Chondrocyte (in vitro differentiated cells): Measurements from ENCODE around the gene CPED1. TPM values are rescaled to one million over a fixed set of nuclear protein-coding genes. Genes with fewer than 3 reads are reported as not detected.

Experiments
- DNase-seq: peaks from one replicate; pipeline ENCODE4 v3.0.0; 2021; ENCODE audit warnings: mixed read lengths, low spot score
- H3K27ac Mint-ChIP-seq: one replicate; pipeline ENCODE4 v1.8.0; 2021; ENCODE audit warnings: mild to moderate bottlenecking, moderate library complexity, mixed read lengths; ENCODE audit not compliant: unreplicated experiment
- H3K27me3 Mint-ChIP-seq: 2 replicates; pipeline ENCODE4 v1.8.0; 2021; ENCODE audit warnings: low read depth, mixed read lengths
- H3K36me3 Mint-ChIP-seq: 2 replicates; pipeline ENCODE4 v1.8.0; 2021; ENCODE audit warnings: low read depth, mixed read lengths
- H3K4me1 Mint-ChIP-seq: 2 replicates; pipeline ENCODE4 v1.8.0; 2021; ENCODE audit warnings: low read depth, mild to moderate bottlenecking, mixed read lengths
- H3K4me3 Mint-ChIP-seq: one replicate; pipeline ENCODE4 v1.8.0; 2021; ENCODE audit warnings: mild to moderate bottlenecking, moderate library complexity, mixed read lengths; ENCODE audit not compliant: unreplicated experiment
- H3K9me3 Mint-ChIP-seq: 2 replicates; pipeline ENCODE4 v1.8.0; 2021; ENCODE audit warnings: low read depth, mixed read lengths
- CTCF ChIP-seq: fragments of 200-600 bp; sonication (generic); IDR thresholded peaks from 2 replicates; pipeline ENCODE4 v1.5.0; 2021; ENCODE audit warnings: antibody characterized with exemption, mild to moderate bottlenecking, moderate library complexity
- total RNA-seq: library from RNA; stranded (reverse); gene quantifications from 3 replicates; pipeline ENCODE4 v1.2.1, GENCODE V29; 2021

CPED1 gene
- total RNA-seq, 1 donor from 2014 or later: 2.8 TPM

DNA sequence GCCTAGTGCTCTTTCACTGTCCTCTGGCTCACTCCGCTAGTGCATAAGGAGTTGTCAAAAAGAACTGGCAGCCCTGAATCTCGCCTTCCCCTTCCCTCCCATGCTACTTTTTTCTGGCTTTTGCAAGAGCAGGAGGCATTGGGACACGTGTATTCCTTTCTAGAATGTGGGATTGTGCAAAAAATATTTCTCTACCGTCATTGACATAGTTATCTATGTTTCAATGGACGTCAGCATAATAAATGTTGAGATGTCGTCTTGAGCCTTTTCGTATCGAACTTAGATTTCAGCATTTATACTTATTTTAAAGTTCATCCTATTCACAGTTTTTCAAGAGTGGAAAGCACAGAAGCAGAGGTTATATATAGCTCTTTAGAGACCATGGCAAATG, 37.2 kb upstream of the CPED1 start:
- Mint-ChIP-seq H3K27ac (peak overlapping the region; percentile 100), H3K4me3 (peak overlapping the region; percentile 92), H3K36me3 (peaks cover 7% of the 10 kb centered on the region), H3K4me1 (peaks cover 16% of the 10 kb centered on the region), H3K9me3 (no peaks in the 10 kb centered on the region), H3K27me3 (peaks cover 2% of the 10 kb centered on the region)
- DNase-seq: no peak
- TF ChIP-seq CTCF: no peak

GRCh38 chr7:120951826-120952225, 36.7 kb upstream of the CPED1 start:
- H3K36me3 Mint-ChIP-seq: peaks cover 7% of the 10 kb centered on the region
- H3K4me3 Mint-ChIP-seq: peak overlapping the region; percentile 92
- H3K27ac Mint-ChIP-seq: no peak overlapping the region
- TF ChIP-seq CTCF: no peak
- peaks cover 16% of the 10 kb centered on the region for H3K4me1 Mint-ChIP-seq
- DNase-seq: no peak
- no peaks in the 10 kb centered on the region for H3K27me3 Mint-ChIP-seq
- H3K9me3 Mint-ChIP-seq: no peaks in the 10 kb centered on the region

GRCh38 chr7:120955577-120956149, 32.8 kb upstream of the CPED1 start:
- peaks cover 8% of the 10 kb centered on the region for H3K36me3 Mint-ChIP-seq
- H3K4me1 Mint-ChIP-seq: peaks cover 11% of the 10 kb centered on the region
- H3K9me3 Mint-ChIP-seq: no peaks in the 10 kb centered on the region
- H3K4me3 Mint-ChIP-seq: no peak overlapping the region
- no peaks in the 10 kb centered on the region for H3K27me3 Mint-ChIP-seq
- TF ChIP-seq CTCF: no peak
- H3K27ac Mint-ChIP-seq: no peak overlapping the region
- no peak for DNase-seq

GRCh38 chr7:120959929-120960484, 28.5 kb upstream of the CPED1 start:
- Mint-ChIP-seq H3K27ac (no peak overlapping the region), H3K9me3 (no peaks in the 10 kb centered on the region)
- no peak for TF ChIP-seq CTCF

DNA sequence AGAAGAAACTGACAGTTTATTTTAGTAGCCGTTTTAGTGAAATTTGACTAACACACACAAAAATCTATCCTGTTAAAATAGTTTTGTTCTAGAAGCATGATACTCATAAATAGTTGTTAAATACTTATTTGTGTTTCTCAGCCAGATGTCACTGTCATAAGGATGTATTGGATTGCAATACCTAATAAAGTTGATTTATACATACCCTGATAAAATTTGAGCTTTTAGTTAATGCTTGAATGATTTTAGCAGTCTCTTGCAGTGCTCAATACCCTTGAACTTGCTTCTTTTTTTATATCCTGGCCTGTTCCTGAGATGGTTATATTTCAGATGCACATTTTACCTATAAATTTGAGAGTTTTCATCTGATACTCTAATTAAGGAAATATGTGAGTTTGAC, 27.8 kb upstream of the CPED1 start:
- Mint-ChIP-seq H3K27me3 (no peaks in the 10 kb centered on the region), H3K4me3 (no peak overlapping the region), H3K27ac (no peak overlapping the region), H3K36me3 (peaks cover 4% of the 10 kb centered on the region), H3K4me1 (no peaks in the 10 kb centered on the region), H3K9me3 (no peaks in the 10 kb centered on the region)
- no peak for TF ChIP-seq CTCF
- DNase-seq: no peak

More at GRCh38 chr7:120959929-120960484, 28.5 kb upstream of the CPED1 start:
- H3K27me3 Mint-ChIP-seq: no peaks in the 10 kb centered on the region
- no peak overlapping the region for H3K4me3 Mint-ChIP-seq
- DNase-seq: no peak
- H3K4me1 Mint-ChIP-seq: no peaks in the 10 kb centered on the region
- H3K36me3 Mint-ChIP-seq: peaks cover 6% of the 10 kb centered on the region
